Lower lobe of right lung (tissue), 2 donors: Measurements from ENCODE around the gene CBFA2T2. TPM values are rescaled to one million over a fixed set of nuclear protein-coding genes. Genes with fewer than 3 reads are reported as not detected.
A peak's percentile ranks its signal among the peaks of the same experiment; 100 is the strongest.
"Not testable (repeated sequence)": the region's sequence is repeated elsewhere in the genome, so short reads cannot be mapped to it uniquely, and the experiment has no call there.

Source experiments
- ATAC-seq, 2 donors: fragments of 200-7000 bp; cut with Tn5 transposase; one replicate each; pipeline ENCODE4 v1.9.1; 2020 to 2022; ENCODE audit warnings: mild to moderate bottlenecking in 2 of 2, moderate library complexity in 2 of 2
- DNase-seq: peaks from one replicate; pipeline ENCODE4 v3.0.0-alpha.2; 2020
- H3K27ac ChIP-seq: fragments of 200-600 bp; one replicate; pipeline ENCODE4 v1.8.0; 2022
- H3K27me3 ChIP-seq: fragments of 200-600 bp; one replicate; pipeline ENCODE4 v1.8.0; 2022; ENCODE audit warnings: low read depth
- H3K36me3 ChIP-seq: fragments of 200-600 bp; one replicate; pipeline ENCODE4 v1.8.0; 2022; ENCODE audit warnings: mild to moderate bottlenecking
- H3K4me1 ChIP-seq: fragments of 200-600 bp; one replicate; pipeline ENCODE4 v1.8.0; 2022
- H3K4me3 ChIP-seq: fragments of 200-600 bp; one replicate; pipeline ENCODE4 v1.8.0; 2022; ENCODE audit warnings: mild to moderate bottlenecking
- H3K9me3 ChIP-seq: fragments of 200-600 bp; one replicate; pipeline ENCODE4 v1.8.0; 2022
- CTCF ChIP-seq: fragments of 200-600 bp; IDR thresholded peaks from one replicate; pipeline ENCODE4 v1.8.0; 2022; ENCODE audit warnings: antibody characterized with exemption, mild to moderate bottlenecking
- intact Hi-C: fragments of 100-400 bp; cut with DNase I; formaldehyde crosslinking; loops from one replicate; pipeline ENCODE4 v1.11.0; 2022
- long read RNA-seq: library from polyadenylated mRNA; unstranded; transcript quantifications from one replicate; pipeline ENCODE4 v2.0.0, GENCODE V29; 2021
- total RNA-seq: library from RNA; stranded (reverse); fragmentation: NEBNext Ultra II Directional; extraction: Animal tissue kit (Norgen Biotek cat#: 25700); gene quantifications from one replicate; pipeline ENCODE4 v1.2.1, GENCODE V29; 2021
- donor health status: DM: no; HTN: yes; CAD: no; lungs with severe emphysema.

Gene CBFA2T2
- total RNA-seq: 18.2 TPM
- long read RNA-seq, partial matches to known transcripts: 19 of 43 reads
- long read RNA-seq, other reads (novel, unspliced or antisense): 20 of 43 reads

DNA sequence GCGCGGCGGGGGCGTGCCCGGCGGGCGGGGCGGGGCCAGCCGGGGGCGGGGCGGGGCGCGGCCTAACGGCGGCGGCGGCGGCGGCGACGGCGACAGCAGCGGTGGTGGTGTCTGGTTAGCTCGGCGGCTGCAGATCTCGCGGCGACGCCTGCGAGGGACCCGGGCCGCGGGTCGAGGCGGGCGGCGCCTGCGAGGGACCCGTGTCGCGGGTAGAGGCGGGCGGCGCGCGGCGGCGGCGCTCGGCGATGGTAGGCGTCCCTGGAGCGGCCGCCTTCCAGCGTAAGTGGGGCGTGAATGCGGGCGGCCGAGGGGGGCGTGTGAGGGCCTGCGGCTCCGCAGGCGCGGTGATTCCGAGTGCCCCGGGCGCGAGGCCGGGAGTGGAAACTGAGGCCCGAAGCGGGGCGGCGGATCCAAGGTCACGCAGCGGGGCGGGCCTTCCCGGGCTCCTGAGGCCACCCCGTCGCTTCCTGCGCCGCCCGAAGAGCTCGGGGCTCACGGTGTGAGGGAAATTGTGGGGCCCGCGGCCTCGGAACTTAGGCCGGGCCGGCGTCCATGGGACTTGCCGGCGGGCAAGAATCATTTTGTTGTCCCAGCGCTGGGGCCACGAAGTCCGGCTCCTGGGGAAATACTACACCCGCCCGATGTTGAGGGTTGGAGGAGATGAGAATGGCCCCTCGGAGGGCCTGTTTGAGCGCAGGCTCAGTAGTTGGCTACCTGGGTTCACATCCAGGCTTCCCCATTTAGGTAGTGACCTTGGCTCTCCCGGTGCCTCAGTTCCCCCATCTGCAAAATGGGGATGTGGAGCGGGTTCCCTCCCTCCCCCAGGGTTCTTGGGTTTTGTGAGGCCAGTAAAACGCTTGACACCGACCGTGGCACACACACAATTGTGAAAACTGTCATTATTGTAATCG is at the start of gene CBFA2T2:
TSS of gene CBFA2T2 (plus strand) at position 74 of the 911 bp plus-strand sequence. CDS start at position 246, 172 bp downstream.
- Histone ChIP-seq H3K9me3 (no peaks in the 10 kb centered on the region), H3K27me3 (no peaks in the 10 kb centered on the region), H3K4me1 (peaks cover 20% of the 10 kb centered on the region), H3K36me3 (no peaks in the 10 kb centered on the region), H3K27ac (peak within 1 kb of the TSS; percentile 91), H3K4me3 (peak within 1 kb of the TSS; percentile 96)
- TF ChIP-seq CTCF: peak; percentile 19
- DNase-seq (peak; percentile 83), ATAC-seq (peak; percentile 63 to 67)
- intact Hi-C loops: no loop called here

- peaks cover 12% of the 10 kb centered on the region for H3K4me1 ChIP-seq
- H3K9me3 ChIP-seq, ATAC-seq, intact Hi-C loops, DNase-seq, H3K36me3 ChIP-seq, H3K27me3 ChIP-seq, H3K27ac ChIP-seq, H3K4me3 ChIP-seq: not testable (repeated sequence)
Observed at GRCh38 chr20:33440562-33440961, 49.3 kb upstream of the CBFA2T2 start.

DNA sequence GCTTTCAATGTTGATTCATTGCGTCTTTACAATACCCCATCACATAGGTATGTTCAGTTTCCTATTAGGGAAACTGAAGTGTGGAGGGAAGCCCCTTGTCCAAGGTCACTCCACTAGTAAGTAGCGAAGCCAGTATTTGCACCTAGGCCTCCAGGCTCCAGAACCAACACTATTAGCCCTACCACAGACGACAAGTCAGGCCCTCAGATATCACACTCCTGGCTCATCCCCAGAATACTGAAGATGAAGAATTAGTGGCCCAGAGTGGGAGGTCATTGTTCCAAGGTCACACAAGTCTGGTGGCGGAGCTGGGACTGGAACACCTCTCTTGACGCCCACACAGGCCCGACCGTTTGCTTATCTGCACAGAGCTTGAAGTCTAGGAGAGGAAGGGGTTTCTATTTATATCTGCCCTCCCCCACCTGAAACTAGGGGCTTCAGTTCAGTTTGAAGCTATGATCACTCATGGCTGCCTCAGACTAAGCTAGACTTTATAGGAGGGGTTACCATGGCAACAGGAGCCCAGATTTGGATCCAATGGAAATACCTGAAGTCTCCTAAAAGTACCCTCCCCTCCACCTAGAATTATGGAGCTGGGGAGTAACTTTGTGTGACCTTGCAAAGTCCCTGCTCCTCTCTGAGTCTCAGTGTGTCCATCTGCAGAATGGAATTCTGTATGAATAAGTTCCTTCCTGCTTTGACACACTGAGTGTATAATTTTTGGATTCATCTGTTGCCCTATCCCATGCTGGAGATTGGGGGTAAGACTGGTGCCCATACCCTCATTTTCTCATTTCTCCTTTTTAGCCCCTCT is 48.5 kb upstream of the CBFA2T2 start:
- ATAC-seq (no peak), DNase-seq (no peak)
- peaks cover 12% of the 10 kb centered on the region for H3K4me1 ChIP-seq
- H3K9me3 ChIP-seq: no peaks in the 10 kb centered on the region
- no peak overlapping the region for H3K4me3 ChIP-seq
- H3K36me3 ChIP-seq: no peaks in the 10 kb centered on the region
- TF ChIP-seq CTCF: no peak
- no peaks in the 10 kb centered on the region for H3K27me3 ChIP-seq
- intact Hi-C loops: no loop called here
- H3K27ac ChIP-seq: no peak overlapping the region

- TF ChIP-seq CTCF: no peak
- intact Hi-C loops: no loop called here
Observed at GRCh38 chr20:33442136-33443005, 47.5 kb upstream of the CBFA2T2 start.

DNA sequence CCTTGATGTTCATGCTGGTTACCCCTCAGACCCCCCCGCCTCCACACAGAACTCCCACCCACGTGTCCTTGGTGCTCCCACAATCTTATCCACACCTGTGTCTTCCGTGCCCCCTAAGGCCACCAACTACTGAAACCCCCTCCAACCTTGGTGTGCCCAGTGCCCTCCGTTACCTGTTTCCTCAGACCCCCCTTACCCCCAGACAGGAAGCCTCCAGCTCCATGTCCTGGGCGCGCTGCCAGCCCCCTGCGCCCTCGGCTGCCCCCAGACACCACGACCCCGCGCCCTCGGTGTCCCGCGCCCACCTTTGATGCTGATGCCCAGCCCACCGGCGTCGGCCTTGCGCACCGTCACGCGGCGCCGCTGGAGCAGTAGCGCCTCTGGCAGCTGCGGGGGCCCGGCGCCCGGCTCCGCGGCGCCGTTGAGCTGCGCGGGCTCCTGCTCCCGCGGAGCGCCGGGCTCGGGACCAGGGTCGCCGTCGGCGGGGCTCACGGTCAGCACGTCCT is 46.8 kb upstream of the CBFA2T2 start:
- no peaks in the 10 kb centered on the region for H3K9me3 ChIP-seq
- no peak for TF ChIP-seq CTCF
- H3K27me3 ChIP-seq: no peaks in the 10 kb centered on the region
- peaks cover 12% of the 10 kb centered on the region for H3K4me1 ChIP-seq
- ATAC-seq (peak; percentile 5 to 9), DNase-seq (no peak)
- H3K4me3 ChIP-seq: peak overlapping the region; percentile 78
- peak overlapping the region; percentile 71 for H3K27ac ChIP-seq
- intact Hi-C loops: no loop called here
- H3K36me3 ChIP-seq: no peaks in the 10 kb centered on the region

More at GRCh38 chr20:33442136-33443005, 47.5 kb upstream of the CBFA2T2 start:
- H3K27ac ChIP-seq: no peak overlapping the region
- peaks cover 12% of the 10 kb centered on the region for H3K4me1 ChIP-seq
- DNase-seq (no peak), ATAC-seq (no peak)
- H3K9me3 ChIP-seq: no peaks in the 10 kb centered on the region
- H3K36me3 ChIP-seq: no peaks in the 10 kb centered on the region
- no peaks in the 10 kb centered on the region for H3K27me3 ChIP-seq
- H3K4me3 ChIP-seq: peak overlapping the region; percentile 78
